Measurements from ENCODE around the gene MRGPRG.

GRCh38 chr11:3189886-3190583 is 28.6 kb downstream of the MRGPRG start:
- TF ChIP-seq CTCF (IDR thresholded peaks at IDR 0.05) (no peak), EP300 (IDR thresholded peaks at IDR 0.05) (no peak), HMGXB4 (CRISPR knock-in tag; IDR thresholded peaks at IDR 0.05; ENCODE audit: borderline replicate concordance) (no peak), JUN (IDR thresholded peaks at IDR 0.05) (no peak), MYC (IDR thresholded peaks at IDR 0.05; ENCODE audit: borderline replicate concordance, low read length) (no peak), RNF2 (IDR thresholded peaks at IDR 0.05; ENCODE audit: borderline replicate concordance, low read depth) (no peak), TP53 (CRISPR knock-in tag; IDR thresholded peaks at IDR 0.05) (no peak), RAD21 (conservative IDR thresholded peaks at IDR 0.05 in 1 of 2, IDR thresholded peaks at IDR 0.05 in 1 of 2) (no peak), MAFK (IDR thresholded peaks at IDR 0.05; ENCODE audit: partially characterized antibody) (no peak), RARB (CRISPR knock-in tag; IDR thresholded peaks at IDR 0.05) (no peak)
